Osteoblast (primary cell): ENCODE results near the gene ARL15. TPM values are rescaled to one million over a fixed set of nuclear protein-coding genes. Genes with fewer than 3 reads are reported as not detected.

Source experiments
- DNase-seq: peaks from one replicate; pipeline ENCODE4 v3.0.0; 2011; ENCODE audit warnings: low spot score, mixed read lengths; ENCODE audit not compliant: insufficient read length; ENCODE audit errors: missing footprints
- H2AFZ ChIP-seq: 2 replicates; pipeline ENCODE4 v1.6.0; 2011; ENCODE audit warnings: mild to moderate bottlenecking, low read length
- H3K27ac ChIP-seq: 2 replicates; pipeline ENCODE4 v1.5.1; 2011; ENCODE audit warnings: mild to moderate bottlenecking, low read depth, low read length, moderate library complexity
- H3K27me3 ChIP-seq: 2 replicates; pipeline ENCODE4 v1.6.0; 2012; ENCODE audit warnings: mild to moderate bottlenecking, control low read depth, inconsistent platforms, low read length, moderate library complexity; ENCODE audit not compliant: insufficient read depth
- H3K36me3 ChIP-seq: 2 replicates; pipeline ENCODE4 v1.5.1; 2011; ENCODE audit warnings: mild to moderate bottlenecking, low read length, control low read depth, moderate library complexity; ENCODE audit not compliant: insufficient read depth
- H3K4me1 ChIP-seq: 2 replicates; pipeline ENCODE4 v1.5.1; 2011; ENCODE audit warnings: mild to moderate bottlenecking, low read length, control low read depth, moderate library complexity; ENCODE audit not compliant: insufficient read depth
- H3K4me2 ChIP-seq: 2 replicates; pipeline ENCODE4 v1.6.0; 2011; ENCODE audit warnings: mild to moderate bottlenecking, low read length; ENCODE audit not compliant: insufficient read depth
- H3K4me3 ChIP-seq: fragments of 200-600 bp; sonication (generic); 3 replicates; pipeline ENCODE4 v1.5.1; 2012; ENCODE audit warnings: mild to moderate bottlenecking, low read length, inconsistent platforms; ENCODE audit not compliant: insufficient read depth
- H3K79me2 ChIP-seq: 2 replicates; pipeline ENCODE4 v1.6.0; 2012; ENCODE audit warnings: mild to moderate bottlenecking, low read length, control low read depth, inconsistent platforms; ENCODE audit not compliant: insufficient read depth
- H3K9me3 ChIP-seq: 2 replicates; pipeline ENCODE4 v1.5.1; 2011; ENCODE audit warnings: low read depth, low read length, control low read depth
- H4K20me1 ChIP-seq: 2 replicates; pipeline ENCODE4 v1.6.0; 2012; ENCODE audit warnings: mild to moderate bottlenecking, low read length, control low read depth; ENCODE audit not compliant: insufficient read depth
- CTCF ChIP-seq: IDR thresholded peaks from 2 replicates; pipeline ENCODE4 v1.5.1; 2011; ENCODE audit warnings: mild to moderate bottlenecking, low read depth, low read length, moderate library complexity; ENCODE audit errors: extremely low read depth
- total RNA-seq: library from RNA; depleted of rRNA; stranded (reverse); fragments of >200 nt; gene quantifications from 2 replicates; pipeline ENCODE4 v1.2.3, GENCODE V29; 2012

The ARL15 gene
- total RNA-seq, 1 donor, result 25.3 TPM

- no peak overlapping the region for H2AFZ ChIP-seq
- H3K79me2 ChIP-seq, result no peaks in the 10 kb centered on the region
- no peaks in the 10 kb centered on the region for H3K36me3 ChIP-seq
- TF ChIP-seq CTCF, result no peak
- no peak overlapping the region for H3K4me3 ChIP-seq
- no peaks in the 10 kb centered on the region for H3K9me3 ChIP-seq
- no peak overlapping the region for H3K27ac ChIP-seq
- DNase-seq, result no peak
- H3K4me1 ChIP-seq, result no peaks in the 10 kb centered on the region
- H3K4me2 ChIP-seq, result no peak overlapping the region
- no peaks in the 10 kb centered on the region for H3K27me3 ChIP-seq
- no peaks in the 10 kb centered on the region for H4K20me1 ChIP-seq
Measured at GRCh38 chr5:54150841-54151240, 159.5 kb downstream of the ARL15 start.

- Histone ChIP-seq H3K4me3 (no peak overlapping the region), H3K79me2 (no peaks in the 10 kb centered on the region), H2AFZ (no peak overlapping the region), H4K20me1 (no peaks in the 10 kb centered on the region), H3K27ac (no peak overlapping the region), H3K4me2 (no peak overlapping the region), H3K27me3 (no peaks in the 10 kb centered on the region), H3K36me3 (no peaks in the 10 kb centered on the region), H3K9me3 (no peaks in the 10 kb centered on the region), H3K4me1 (no peaks in the 10 kb centered on the region)
- TF ChIP-seq CTCF, result no peak
- DNase-seq, result no peak
Measured at GRCh38 chr5:54148858-54149257, 161.5 kb downstream of the ARL15 start.

- Histone ChIP-seq H3K36me3 (no peaks in the 10 kb centered on the region), H3K4me3 (no peak overlapping the region), H3K27ac (no peak overlapping the region), H3K4me1 (no peaks in the 10 kb centered on the region), H2AFZ (peak overlapping the region; percentile 27), H3K79me2 (no peaks in the 10 kb centered on the region), H3K4me2 (no peak overlapping the region), H3K9me3 (no peaks in the 10 kb centered on the region), H3K27me3 (no peaks in the 10 kb centered on the region), H4K20me1 (no peaks in the 10 kb centered on the region)
- peak; percentile 37 for DNase-seq
- TF ChIP-seq CTCF, result peak; percentile 55
Measured at GRCh38 chr5:54148067-54148845, 162.1 kb downstream of the ARL15 start.

GRCh38 chr5:54146916-54147315 is 163.5 kb downstream of the ARL15 start:
- H4K20me1 ChIP-seq, result no peaks in the 10 kb centered on the region
- no peak overlapping the region for H3K4me3 ChIP-seq
- H3K36me3 ChIP-seq, result no peaks in the 10 kb centered on the region
- no peaks in the 10 kb centered on the region for H3K4me1 ChIP-seq
- no peaks in the 10 kb centered on the region for H3K27me3 ChIP-seq
- no peaks in the 10 kb centered on the region for H3K79me2 ChIP-seq
- DNase-seq, result no peak
- no peaks in the 10 kb centered on the region for H3K9me3 ChIP-seq
- TF ChIP-seq CTCF, result no peak
- no peak overlapping the region for H3K27ac ChIP-seq
- H2AFZ ChIP-seq, result no peak overlapping the region
- H3K4me2 ChIP-seq, result no peak overlapping the region
